Parathyroid adenoma (tissue), 2 donors: ENCODE data around the gene LRRTM4.

ENCODE experiments used
- H2AFZ ChIP-seq: fragments of 300-600 bp; sonication (generic); one replicate; pipeline ENCODE4 v1.7.0; 2017; ENCODE audit warnings: antibody characterized with exemption, mild to moderate bottlenecking
- H3K27ac ChIP-seq: fragments of 300-600 bp; sonication (generic); one replicate; pipeline ENCODE4 v1.7.0; 2017
- H3K27me3 ChIP-seq: fragments of 300-600 bp; sonication (generic); one replicate; pipeline ENCODE4 v1.7.0; 2017; ENCODE audit warnings: low read length; ENCODE audit not compliant: control insufficient read depth, insufficient read depth
- H3K36me3 ChIP-seq: fragments of 300-600 bp; sonication (generic); one replicate; pipeline ENCODE4 v1.7.0; 2017; ENCODE audit warnings: low read length; ENCODE audit not compliant: control insufficient read depth, insufficient read depth
- H3K4me1 ChIP-seq: fragments of 300-600 bp; sonication (generic); one replicate; pipeline ENCODE4 v1.7.0; 2017; ENCODE audit warnings: control low read depth
- H3K4me2 ChIP-seq: fragments of 300-600 bp; sonication (generic); one replicate; pipeline ENCODE4 v1.7.0; 2017; ENCODE audit warnings: low read length
- H3K4me3 ChIP-seq: fragments of 300-600 bp; sonication (generic); one replicate; pipeline ENCODE4 v1.7.0; 2017; ENCODE audit warnings: low read depth, low read length
- H3K79me2 ChIP-seq: fragments of 300-600 bp; sonication (generic); one replicate; pipeline ENCODE4 v1.7.0; 2017; ENCODE audit warnings: control low read depth
- H3K9ac ChIP-seq: fragments of 300-600 bp; sonication (generic); one replicate; pipeline ENCODE4 v1.7.0; 2017; ENCODE audit warnings: mild to moderate bottlenecking
- H3K9me3 ChIP-seq: fragments of 300-600 bp; sonication (generic); one replicate; pipeline ENCODE4 v1.7.0; 2017; ENCODE audit warnings: low read length; ENCODE audit not compliant: control insufficient read depth
- TF ChIP-seq, protein P1 (sequence below): fragments of 300-600 bp; sonication (generic); IDR thresholded peaks from one replicate; pipeline ENCODE4 v1.7.0; 2017; ENCODE audit warnings: antibody characterized with exemption, mild to moderate bottlenecking
- donor health status: primary hyperparathyroidism.

The LRRTM4 gene

DNA sequence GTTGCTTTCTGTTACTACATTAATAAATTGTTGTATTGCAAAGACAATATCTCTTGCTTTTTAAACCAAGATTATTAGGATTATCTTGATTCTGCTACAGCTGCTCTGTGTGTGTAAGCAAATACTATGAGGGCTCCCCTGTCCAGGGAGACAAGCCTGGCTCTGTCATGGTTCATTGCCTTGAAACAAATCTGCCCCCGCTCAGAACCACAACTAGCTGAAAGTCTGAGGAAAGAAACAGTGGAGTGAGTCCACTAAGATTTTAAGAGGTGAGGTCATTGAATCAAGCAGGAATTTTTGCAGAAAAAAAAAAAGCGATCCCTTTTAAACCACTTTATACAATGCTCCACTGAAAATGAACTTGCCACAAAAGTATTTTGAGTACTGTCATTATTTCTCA, 30.8 kb upstream of the LRRTM4 start:
- no peak overlapping the region for H3K4me2 ChIP-seq
- H3K27me3 ChIP-seq = no peaks in the 10 kb centered on the region
- no peak overlapping the region for H3K9ac ChIP-seq
- no peaks in the 10 kb centered on the region for H3K4me1 ChIP-seq
- no peak overlapping the region for H2AFZ ChIP-seq
- TF ChIP-seq, protein P1, sequence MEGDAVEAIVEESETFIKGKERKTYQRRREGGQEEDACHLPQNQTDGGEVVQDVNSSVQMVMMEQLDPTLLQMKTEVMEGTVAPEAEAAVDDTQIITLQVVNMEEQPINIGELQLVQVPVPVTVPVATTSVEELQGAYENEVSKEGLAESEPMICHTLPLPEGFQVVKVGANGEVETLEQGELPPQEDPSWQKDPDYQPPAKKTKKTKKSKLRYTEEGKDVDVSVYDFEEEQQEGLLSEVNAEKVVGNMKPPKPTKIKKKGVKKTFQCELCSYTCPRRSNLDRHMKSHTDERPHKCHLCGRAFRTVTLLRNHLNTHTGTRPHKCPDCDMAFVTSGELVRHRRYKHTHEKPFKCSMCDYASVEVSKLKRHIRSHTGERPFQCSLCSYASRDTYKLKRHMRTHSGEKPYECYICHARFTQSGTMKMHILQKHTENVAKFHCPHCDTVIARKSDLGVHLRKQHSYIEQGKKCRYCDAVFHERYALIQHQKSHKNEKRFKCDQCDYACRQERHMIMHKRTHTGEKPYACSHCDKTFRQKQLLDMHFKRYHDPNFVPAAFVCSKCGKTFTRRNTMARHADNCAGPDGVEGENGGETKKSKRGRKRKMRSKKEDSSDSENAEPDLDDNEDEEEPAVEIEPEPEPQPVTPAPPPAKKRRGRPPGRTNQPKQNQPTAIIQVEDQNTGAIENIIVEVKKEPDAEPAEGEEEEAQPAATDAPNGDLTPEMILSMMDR = no peak
- H3K79me2 ChIP-seq = no peaks in the 10 kb centered on the region
- H3K9me3 ChIP-seq = no peaks in the 10 kb centered on the region
- H3K27ac ChIP-seq = no peak overlapping the region
- H3K36me3 ChIP-seq = no peaks in the 10 kb centered on the region
- H3K4me3 ChIP-seq = no peak overlapping the region

DNA sequence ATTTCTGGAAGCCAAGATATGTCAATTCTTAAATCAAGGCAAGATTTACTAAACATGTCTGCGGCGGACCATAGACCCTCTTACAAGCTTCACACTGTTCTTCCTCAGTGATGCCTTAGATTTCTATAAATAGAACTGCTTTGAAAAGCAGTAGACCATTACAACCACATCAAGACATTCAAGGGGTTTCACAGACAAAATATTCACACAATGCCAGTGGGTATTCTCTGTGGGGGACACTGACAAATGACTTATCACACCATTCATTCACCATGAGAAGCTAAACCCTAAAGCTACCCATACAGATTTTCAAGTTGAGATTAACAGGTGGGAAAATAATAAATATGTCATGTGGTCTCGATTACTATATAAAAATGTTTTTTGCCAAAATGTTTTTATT, 15.9 kb upstream of the LRRTM4 start:
- Histone ChIP-seq H3K79me2 (no peaks in the 10 kb centered on the region), H3K4me2 (no peak overlapping the region), H3K27me3 (no peaks in the 10 kb centered on the region), H3K27ac (no peak overlapping the region), H3K4me1 (no peaks in the 10 kb centered on the region), H2AFZ (no peak overlapping the region), H3K4me3 (no peak overlapping the region), H3K9me3 (no peaks in the 10 kb centered on the region), H3K36me3 (no peaks in the 10 kb centered on the region), H3K9ac (no peak overlapping the region)
- TF ChIP-seq, protein P1 = no peak

DNA sequence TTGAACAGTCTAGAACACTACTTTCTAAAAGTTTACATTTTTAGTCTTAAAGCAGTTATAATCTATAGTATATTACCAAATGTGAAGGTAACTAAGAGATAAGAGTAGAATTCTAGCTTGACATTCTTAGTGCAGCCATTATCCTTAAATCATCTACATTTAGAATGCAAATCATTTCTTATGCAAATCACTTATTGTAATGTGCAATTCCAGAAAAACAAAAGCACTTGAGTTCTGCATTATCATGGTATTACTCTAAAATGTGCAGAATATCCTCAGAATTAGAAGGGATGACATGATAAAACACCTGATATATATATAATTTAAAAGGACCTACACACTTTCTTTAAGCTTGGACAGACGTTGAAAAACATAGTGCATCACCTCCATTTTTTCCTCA, 712 bp upstream of the LRRTM4 start:
- Histone ChIP-seq H3K27me3 (no peaks in the 10 kb centered on the region), H3K36me3 (no peaks in the 10 kb centered on the region), H3K9ac (no peak overlapping the region), H3K4me1 (no peaks in the 10 kb centered on the region), H3K79me2 (no peaks in the 10 kb centered on the region), H3K9me3 (no peaks in the 10 kb centered on the region), H2AFZ (no peak overlapping the region), H3K4me3 (no peak overlapping the region), H3K27ac (no peak overlapping the region), H3K4me2 (no peak overlapping the region)
- TF ChIP-seq, protein P1 = no peak

DNA sequence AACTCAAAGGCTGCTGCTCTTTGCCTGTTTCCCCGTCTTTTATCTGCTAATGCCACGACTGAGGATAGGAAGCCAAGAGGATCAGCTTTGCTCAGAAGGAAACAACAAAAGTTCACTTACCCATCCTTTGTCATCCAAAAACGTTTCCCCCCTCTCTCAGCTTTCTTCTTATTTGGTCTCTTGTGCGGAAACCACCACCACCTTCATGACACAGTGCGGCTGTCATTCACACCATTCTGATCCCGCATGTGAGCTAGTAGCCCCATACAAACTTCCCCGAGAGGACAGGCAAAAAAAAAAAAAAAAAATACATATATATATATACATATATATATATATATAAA, 656 bp downstream of the LRRTM4 start:
- H3K27me3 ChIP-seq = no peaks in the 10 kb centered on the region
- no peak overlapping the region for H3K27ac ChIP-seq
- H3K4me3 ChIP-seq = no peak overlapping the region
- no peaks in the 10 kb centered on the region for H3K79me2 ChIP-seq
- no peak overlapping the region for H3K9ac ChIP-seq
- H3K4me2 ChIP-seq = no peak overlapping the region
- TF ChIP-seq, protein P1 = no peak
- H3K9me3 ChIP-seq = no peaks in the 10 kb centered on the region
- no peaks in the 10 kb centered on the region for H3K4me1 ChIP-seq
- no peak overlapping the region for H2AFZ ChIP-seq
- H3K36me3 ChIP-seq = no peaks in the 10 kb centered on the region

DNA sequence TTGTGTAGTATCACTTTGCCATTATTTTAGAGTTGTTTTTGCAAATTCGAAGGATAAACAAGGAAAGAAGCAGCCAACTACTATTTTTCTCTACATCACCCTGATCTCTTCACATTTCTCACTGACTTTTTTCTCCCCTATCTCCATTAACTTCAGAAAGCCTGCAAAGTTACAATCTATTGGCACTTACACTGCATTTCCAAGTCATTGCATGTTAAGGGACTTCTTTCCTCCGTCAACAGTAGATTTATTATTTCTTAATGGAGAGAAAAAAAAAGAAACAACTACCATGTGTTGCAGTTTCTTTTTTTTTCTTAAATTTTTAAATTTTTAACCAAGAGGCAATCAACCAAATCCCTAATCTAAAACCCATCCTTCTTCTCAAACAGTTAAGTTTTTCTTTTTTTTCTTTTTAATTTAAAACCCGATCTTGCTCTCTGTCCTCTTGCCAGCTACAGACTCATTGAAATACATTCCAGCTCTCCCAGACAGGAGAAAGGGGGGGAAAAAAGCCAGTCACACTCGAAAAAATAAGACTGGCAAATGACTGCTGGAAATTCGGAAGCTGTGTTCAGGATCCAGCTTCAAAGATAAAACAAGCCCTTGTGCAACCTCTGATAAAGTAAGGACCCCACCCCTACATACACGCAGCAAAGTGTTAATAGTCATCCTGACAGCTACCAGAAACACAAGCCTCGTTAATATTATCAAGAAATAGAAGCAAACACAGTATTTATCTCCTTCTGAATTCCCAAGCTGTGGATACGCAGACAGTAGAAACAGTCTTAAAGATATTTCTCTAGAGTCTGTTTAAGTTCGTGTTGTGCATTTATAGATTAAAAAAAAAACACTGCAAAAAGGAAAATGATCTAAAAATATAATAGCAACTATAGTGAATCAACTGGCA, 1.3 kb downstream of the LRRTM4 start:
- H3K27ac ChIP-seq = no peak overlapping the region
- no peak overlapping the region for H3K9ac ChIP-seq
- no peaks in the 10 kb centered on the region for H3K27me3 ChIP-seq
- no peaks in the 10 kb centered on the region for H3K79me2 ChIP-seq
- H3K4me1 ChIP-seq = no peaks in the 10 kb centered on the region
- no peaks in the 10 kb centered on the region for H3K36me3 ChIP-seq
- no peak overlapping the region for H3K4me3 ChIP-seq
- H2AFZ ChIP-seq = no peak overlapping the region
- TF ChIP-seq, protein P1 = no peak
- H3K9me3 ChIP-seq = no peaks in the 10 kb centered on the region
- no peak overlapping the region for H3K4me2 ChIP-seq
